ENCODE data around the gene SMIM1. TPM values are rescaled to one million over a fixed set of nuclear protein-coding genes. Genes with fewer than 3 reads are reported as not detected.

The SMIM1 gene
- total and polyA plus RNA-seq, 9 of the 15 experiments (the other 6 are each of a cell fraction or from before 2014, with no cell fraction given) = 2.3 to 125 (median 24.3) TPM

DNA sequence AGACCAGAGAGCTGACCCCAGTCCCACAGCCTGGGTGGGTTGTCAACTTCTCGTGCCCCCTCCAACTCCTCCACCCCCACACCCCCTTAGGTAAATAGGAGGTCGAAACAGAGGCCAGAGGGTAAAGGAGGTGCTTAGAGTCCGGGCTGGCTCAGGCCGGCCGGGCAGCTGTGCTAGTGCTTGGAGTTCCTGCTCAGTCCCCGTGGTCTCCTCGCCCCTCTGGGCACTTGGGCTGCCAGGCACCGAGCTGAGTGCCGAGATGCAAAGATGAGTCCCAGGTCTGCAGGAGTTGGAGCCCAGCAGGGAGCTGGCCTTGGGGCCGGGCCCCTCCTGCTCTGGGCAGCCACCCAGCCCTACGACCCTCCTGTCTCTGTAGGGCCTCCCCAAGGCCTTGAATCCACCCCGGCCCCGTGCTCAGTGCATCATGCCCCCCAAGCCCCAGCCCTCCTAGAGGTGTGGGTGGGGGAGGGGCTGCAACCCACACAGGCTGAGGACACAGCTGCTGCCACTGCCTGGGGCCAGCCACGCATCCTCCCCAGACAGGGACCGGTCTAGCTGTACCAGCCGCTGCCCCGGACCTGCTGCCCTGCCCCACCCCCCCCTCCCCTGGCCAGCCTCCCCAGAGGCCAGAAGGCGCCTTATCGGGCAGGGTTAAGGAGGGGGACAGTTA, 1.9 kb downstream of the SMIM1 start (continued):
- TF ChIP-seq FOXA3 (CRISPR knock-in tag; conservative IDR thresholded peaks at IDR 0.05 in 1 of 2, IDR thresholded peaks at IDR 0.05 in 1 of 2) (peak in 1 of 2 experiments; percentile 87; a peak in 2 of 4 replicates), HDAC1 (IDR thresholded peaks at IDR 0.05) (peak in 1 of 2 experiments; percentile 83; a peak in 2 of 4 replicates), CTBP1 (IDR thresholded peaks at IDR 0.05; ENCODE audit: borderline replicate concordance) (no peak), NEUROD1 (IDR thresholded peaks at IDR 0.05; ENCODE audit: borderline replicate concordance, low read depth, low read length, partially characterized antibody) (no peak), TAF9B (IDR thresholded peaks at IDR 0.05; ENCODE audit: partially characterized antibody) (no peak), XRCC4 (IDR thresholded peaks at IDR 0.05; ENCODE audit: extremely low read depth, insufficient read depth, insufficient read length) (no peak), CBX5 (IDR thresholded peaks at IDR 0.05; ENCODE audit: borderline replicate concordance, low read depth) (peak; percentile 5; the same call in 1 of the 2 replicates), YBX1 (IDR thresholded peaks at IDR 0.05) (no peak), CREB5 (CRISPR knock-in tag; IDR thresholded peaks at IDR 0.05) (no peak), KDM4B (IDR thresholded peaks at IDR 0.05; ENCODE audit: borderline replicate concordance in 2 of 2, low read depth in 1 of 2) (peak in 1 of 2 experiments; percentile 31; a peak in 1 of 4 replicates), IRF2 (CRISPR knock-in tag; IDR thresholded peaks at IDR 0.05) (no peak), ZNF253 (CRISPR knock-in tag; conservative IDR thresholded peaks at IDR 0.05) (no peak), SP1 (CRISPR knock-in tag; IDR thresholded peaks at IDR 0.05) (no peak), ZNF232 (CRISPR knock-in tag; IDR thresholded peaks at IDR 0.05) (no peak), OTX1 (CRISPR knock-in tag; IDR thresholded peaks at IDR 0.05) (no peak), ATF7 (IDR thresholded peaks at IDR 0.05) (no peak), FOXA1 (IDR thresholded peaks at IDR 0.05; ENCODE audit: borderline replicate concordance) (no peak), ZNF3 (CRISPR knock-in tag; IDR thresholded peaks at IDR 0.05) (no peak), DACH1 (IDR thresholded peaks at IDR 0.05; ENCODE audit: partially characterized antibody) (no peak), SREBF2 (CRISPR knock-in tag; IDR thresholded peaks at IDR 0.05) (no peak), ZNF24 (IDR thresholded peaks at IDR 0.05) (no peak), ZNF79 (CRISPR knock-in tag; IDR thresholded peaks at IDR 0.05; ENCODE audit: low read depth) (no peak), LEF1 (IDR thresholded peaks at IDR 0.05) (0 out of 2 replicates have a peak, but pooled peaks have one; percentile 5), ZNF408 (CRISPR knock-in tag; IDR thresholded peaks at IDR 0.05; ENCODE audit: low read depth) (no peak), FIP1L1 (IDR thresholded peaks at IDR 0.05; ENCODE audit: low read depth, low read length, poor library complexity, severe bottlenecking) (peak; percentile 26)
- TF ChIP-seq, protein P1, sequence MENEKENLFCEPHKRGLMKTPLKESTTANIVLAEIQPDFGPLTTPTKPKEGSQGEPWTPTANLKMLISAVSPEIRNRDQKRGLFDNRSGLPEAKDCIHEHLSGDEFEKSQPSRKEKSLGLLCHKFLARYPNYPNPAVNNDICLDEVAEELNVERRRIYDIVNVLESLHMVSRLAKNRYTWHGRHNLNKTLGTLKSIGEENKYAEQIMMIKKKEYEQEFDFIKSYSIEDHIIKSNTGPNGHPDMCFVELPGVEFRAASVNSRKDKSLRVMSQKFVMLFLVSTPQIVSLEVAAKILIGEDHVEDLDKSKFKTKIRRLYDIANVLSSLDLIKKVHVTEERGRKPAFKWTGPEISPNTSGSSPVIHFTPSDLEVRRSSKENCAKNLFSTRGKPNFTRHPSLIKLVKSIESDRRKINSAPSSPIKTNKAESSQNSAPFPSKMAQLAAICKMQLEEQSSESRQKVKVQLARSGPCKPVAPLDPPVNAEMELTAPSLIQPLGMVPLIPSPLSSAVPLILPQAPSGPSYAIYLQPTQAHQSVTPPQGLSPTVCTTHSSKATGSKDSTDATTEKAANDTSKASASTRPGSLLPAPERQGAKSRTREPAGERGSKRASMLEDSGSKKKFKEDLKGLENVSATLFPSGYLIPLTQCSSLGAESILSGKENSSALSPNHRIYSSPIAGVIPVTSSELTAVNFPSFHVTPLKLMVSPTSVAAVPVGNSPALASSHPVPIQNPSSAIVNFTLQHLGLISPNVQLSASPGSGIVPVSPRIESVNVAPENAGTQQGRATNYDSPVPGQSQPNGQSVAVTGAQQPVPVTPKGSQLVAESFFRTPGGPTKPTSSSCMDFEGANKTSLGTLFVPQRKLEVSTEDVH (IDR thresholded peaks at IDR 0.05; ENCODE audit: low read depth, partially characterized antibody) = no peak
